Activated CD4-positive, alpha-beta T cell treated with anti-CD3 and anti-CD28 coated beads for 4 hours (primary cell): Measurements from ENCODE around the gene COL6A6.
A peak's percentile ranks its signal among the peaks of the same experiment; 100 is the strongest.
"Not testable (repeated sequence)": the region's sequence is repeated elsewhere in the genome, so short reads cannot be mapped to it uniquely, and the experiment has no call there.

Experiments used
- DNase-seq, 2 donors: peaks; one replicate each; pipeline ENCODE4 v3.0.0-alpha.2; 2020

COL6A6 gene

DNA sequence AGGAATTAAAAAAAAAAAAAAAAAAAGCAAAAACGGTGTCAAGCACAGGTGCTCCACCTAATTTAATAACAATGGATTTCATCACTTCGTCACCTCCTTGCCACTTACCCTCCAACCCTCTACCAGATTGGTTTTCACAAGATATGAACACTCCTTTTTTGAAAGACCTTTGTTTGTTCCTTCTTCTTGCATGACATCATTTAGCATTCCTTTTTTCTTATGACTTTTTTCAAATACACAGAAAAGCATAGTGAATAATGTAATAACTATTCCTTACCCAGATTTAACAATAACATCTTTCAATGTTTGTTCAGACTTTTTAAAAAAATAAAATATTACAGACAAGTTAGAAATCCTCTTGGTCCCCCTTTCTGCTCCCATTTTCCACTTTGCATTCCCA, 16.3 kb downstream of the COL6A6 start:
- DNase-seq, result no peak

DNA sequence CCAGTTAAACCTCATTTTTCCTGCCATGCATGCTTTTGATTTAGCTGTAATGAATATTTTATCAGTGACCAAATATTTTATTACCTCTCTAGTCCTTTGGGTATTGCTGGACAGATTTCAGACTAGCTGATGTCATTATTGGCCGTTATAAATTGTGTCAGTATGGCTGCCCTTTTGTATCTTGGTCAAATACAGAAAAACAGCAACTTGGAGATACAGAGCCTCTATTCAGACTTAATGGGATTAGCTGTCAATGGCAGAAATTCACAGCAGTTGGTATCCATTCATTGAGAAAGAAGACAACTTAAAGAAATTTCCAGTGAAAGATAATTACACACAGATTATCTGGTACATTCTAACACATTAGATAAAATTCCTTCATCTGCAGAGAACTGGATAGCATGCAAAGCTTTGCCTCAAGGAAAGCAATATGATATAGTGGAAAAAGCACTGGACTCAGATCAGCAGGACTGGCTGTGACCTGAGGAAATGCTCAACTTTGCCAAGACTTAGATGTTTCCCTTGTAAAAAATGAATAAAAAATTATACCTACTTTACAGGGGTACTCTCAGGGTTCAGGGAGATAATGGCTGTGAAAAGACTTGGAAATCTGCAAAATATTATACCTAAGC, 20.8 kb downstream of the COL6A6 start:
- DNase-seq, result no peak

DNA sequence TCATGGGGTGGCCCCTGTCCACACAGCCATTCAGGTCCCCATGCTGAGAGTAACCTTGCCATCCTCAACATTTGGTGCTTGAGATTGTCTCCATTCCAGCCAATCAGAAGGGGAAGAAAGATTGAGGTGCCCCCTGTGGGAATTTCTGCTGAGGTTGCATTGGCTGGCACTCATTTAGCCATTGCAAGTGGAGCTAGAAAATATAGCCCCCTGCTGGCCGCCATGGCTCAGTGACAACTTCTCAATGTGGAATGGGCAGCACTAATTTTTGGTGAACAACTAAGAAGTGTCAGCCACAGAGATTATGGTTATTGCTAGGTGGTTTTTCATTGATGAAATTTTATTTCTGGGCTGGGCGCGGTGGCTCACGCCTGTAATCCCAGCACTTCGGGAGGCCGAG, 22.0 kb downstream of the COL6A6 start:
- DNase-seq, result peak in 1 of 2 donors; percentile 8

DNA sequence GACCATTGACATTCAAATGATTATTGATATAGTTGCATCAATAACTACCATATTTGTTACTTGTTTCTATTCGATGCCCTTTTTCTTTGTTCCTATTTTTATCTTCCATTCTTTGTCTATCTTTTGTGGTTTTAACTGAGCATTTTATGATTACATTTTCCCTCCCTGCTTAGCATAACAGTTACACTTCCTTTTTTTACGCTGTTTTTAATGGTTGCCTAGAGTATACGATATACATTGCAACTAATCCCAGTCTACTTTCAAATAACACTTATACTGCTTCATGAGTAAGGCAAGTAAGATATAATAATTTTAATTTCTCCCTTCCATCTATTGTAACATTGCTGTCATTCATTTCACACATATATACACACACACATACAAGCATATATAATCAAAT, 26.3 kb downstream of the COL6A6 start:
- DNase-seq, result no peak

DNA sequence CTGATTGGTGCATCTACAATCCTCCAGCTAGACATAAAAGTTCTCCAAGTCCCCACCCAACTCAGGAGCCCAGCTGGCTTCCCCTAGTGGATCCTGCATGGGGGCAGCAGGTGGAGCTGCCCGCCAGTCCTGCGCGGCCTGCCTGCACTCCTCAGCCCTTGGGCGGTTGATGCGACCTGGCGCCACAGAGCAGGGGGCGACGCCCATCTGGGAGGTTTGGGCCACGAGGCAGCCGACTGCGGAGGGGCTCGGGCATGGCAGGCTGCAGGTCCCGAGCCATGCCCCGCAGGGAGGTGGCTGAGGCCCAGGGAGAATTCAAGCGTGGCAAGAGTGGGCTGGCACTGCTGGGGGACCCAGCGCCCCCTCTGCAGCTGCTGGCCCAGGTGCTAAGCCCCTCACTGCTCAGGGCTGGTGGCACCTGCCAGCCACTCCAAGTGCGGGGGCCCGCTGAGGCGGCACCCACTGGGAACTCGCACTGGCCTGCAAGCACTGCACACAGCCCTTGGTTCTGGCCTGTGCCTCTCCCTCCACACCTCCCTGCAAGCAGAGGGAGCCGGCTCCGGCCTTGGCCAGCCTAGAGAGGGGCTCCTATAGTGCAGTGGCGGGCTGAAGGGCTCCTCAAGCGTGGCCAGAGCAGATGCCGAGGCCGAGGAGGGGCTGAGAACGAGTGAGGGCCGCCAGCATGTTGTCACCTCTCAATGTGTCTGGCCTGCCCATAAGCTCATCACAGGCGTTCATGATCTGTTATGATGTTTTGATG, 30.1 kb downstream of the COL6A6 start:
- no peak for DNase-seq

DNA sequence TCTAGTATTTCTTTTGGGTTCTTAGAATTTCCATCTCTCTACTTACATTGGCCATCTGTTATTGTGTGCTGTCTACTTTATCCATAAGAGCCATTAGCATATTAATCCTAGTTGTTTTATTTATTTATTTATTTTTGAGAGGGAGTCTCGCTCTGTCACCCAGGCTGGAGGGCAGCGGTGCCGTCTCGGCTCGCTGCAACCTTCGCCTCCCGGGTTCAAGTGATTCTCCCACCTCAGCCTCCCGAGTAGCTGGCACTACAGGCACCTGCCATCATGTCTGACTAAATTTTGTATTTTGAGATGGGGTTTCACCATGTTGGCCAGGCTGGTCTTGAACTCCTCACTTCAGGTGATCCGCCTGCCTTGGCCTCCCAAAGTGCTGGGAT, 30.7 kb downstream of the COL6A6 start:
- DNase-seq, result not testable (repeated sequence)

DNA sequence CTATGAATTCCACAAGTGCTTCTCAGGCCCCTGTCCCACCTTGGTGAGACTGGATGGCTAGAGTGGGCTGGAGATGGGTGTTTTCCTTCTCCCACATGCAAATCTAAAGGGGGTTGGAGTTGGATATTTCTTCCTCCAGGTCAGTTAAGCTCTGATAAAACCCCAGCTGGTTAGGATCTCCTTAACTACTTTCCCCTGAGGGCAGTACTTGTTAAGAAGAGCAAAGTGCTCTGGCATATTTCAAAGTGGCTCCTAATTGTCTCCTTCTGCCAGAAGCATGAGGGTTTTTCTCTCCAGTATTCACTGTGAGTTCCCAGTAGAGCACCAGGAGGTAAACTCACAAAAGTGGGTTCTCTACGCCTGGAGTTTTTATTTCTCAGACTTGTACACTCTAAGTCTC, 31.4 kb downstream of the COL6A6 start:
- no peak for DNase-seq

DNA sequence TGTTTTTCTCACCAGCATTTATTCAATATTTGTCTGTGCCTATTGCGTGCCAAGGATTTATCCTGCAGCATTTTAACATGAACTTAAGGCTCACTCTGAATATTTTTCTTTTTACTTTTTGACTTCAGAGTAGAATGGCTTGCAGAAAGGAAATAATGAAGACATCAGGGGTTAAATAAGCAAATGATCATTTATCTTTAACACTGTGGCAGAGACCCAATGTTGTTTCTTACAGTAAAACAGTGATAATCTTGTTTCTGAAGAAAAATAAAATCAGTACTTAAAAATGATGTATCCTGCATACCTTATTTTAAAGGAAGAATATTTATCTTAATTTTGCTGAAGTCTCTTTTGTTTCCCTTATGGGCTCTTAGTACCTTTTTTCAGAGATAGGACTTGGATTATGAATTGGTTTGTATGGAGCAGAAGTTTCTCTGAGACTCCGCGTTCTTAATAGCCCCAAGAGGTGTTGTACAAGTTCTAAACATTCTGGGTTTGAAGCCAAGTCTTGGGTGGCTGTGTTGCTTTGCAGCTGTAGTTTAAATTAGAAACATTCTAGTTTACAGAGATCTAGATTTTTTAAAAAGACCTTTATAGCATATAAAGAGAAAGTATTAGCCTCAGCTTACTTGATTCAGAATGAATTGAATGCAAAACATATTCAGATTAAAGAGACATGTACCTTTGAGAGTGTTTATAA, 40.5 kb downstream of the COL6A6 start:
- no peak for DNase-seq

DNA sequence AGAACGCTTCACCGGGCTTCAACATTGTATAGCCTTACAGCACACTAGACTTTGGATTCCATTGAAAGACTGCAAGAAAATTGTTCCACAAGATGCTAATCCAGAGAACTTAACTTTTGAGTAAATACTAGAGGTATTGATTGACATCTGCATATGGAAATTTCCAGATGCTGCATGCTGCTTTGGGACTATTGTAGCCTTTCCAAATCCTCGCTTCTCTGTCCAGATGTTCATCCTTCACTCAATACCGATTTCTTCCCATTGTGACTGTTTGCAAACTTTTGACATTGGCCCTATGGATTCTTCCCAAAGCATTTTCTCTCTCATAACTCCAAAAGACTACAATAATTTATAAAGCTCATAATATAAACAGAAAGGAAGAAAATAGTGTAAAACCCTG, 41.4 kb downstream of the COL6A6 start:
- DNase-seq, result no peak

DNA sequence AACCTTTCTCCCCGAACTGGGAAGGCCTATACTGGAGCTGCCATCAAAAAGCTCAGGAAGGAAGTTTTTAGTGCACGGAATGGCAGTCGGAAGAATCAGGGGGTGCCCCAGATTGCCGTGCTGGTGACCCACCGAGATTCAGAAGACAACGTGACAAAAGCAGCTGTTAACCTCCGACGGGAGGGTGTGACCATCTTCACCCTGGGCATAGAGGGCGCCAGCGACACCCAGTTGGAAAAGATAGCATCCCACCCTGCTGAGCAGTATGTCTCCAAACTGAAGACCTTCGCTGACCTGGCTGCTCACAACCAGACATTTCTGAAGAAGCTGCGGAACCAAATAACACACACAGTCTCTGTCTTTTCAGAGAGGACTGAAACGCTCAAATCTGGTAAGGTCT, 48.2 kb downstream of the COL6A6 start:
- DNase-seq, result no peak
